ENCODE results near the gene SCAP. TPM values are rescaled to one million over a fixed set of nuclear protein-coding genes. Genes with fewer than 3 reads are reported as not detected.

The SCAP gene
- total and polyA plus RNA-seq, 2 of the 13 experiments (the other 11 are each of a cell fraction or from before 2014, with no cell fraction given), result 40.4 to 53.3 TPM

- Histone ChIP-seq H3K79me2 (ENCODE audit: insufficient read depth, low read length) (no peaks in the 10 kb centered on the region), H2AFZ (ENCODE audit: low read length) (no peak overlapping the region), H4K20me1 (ENCODE audit: insufficient read depth, low read length) (no peaks in the 10 kb centered on the region), H3K36me3 (replicated peaks in 1 of 2; ENCODE audit: control insufficient read depth in 1 of 2, insufficient read depth in 2 of 2, low read length in 2 of 2) (peaks cover 12 to 33% of the 10 kb centered on the region in 2 experiments; a peak in 4 of 5 replicates), H3K9me3 (ENCODE audit: low read length) (no peaks in the 10 kb centered on the region), H3K4me2 (ENCODE audit: low read depth, low read length) (no peak overlapping the region), H3K27me3 (ENCODE audit: control insufficient read depth in 1 of 2, insufficient read depth in 2 of 2, low read length in 2 of 2) (no peaks in the 10 kb centered on the region), H3K4me3 (replicated peaks in 1 of 3; ENCODE audit: insufficient read depth in 1 of 3, low read depth in 2 of 3, low read length in 3 of 3) (no peak overlapping the region), H3K27ac (ENCODE audit: extremely low read length, insufficient read depth, low read length) (no peak overlapping the region), H3K9ac (ENCODE audit: insufficient read depth, low read depth, low read length) (no peak overlapping the region), H3K4me1 (ENCODE audit: insufficient read depth, low read length) (no peaks in the 10 kb centered on the region)
- 98% methylated on average over 4 of the region's 4 CpGs for WGBS (ENCODE audit: low lambda C conversion rate)
- no peak for FAIRE-seq
- in situ Hi-C loops (cut with HindIII; ENCODE audit: extremely low pct_ligation_motif_present, low pct_unique_long_range_greater_than_20kb) (no loop called here), intact Hi-C loops (cut with micrococcal nuclease; ENCODE audit: unreplicated experiment) (no loop called here)
- ChIA-PET POLR2A (no interaction called here), CTCF (ENCODE audit: low intra/inter-chr PET ratio, low total read pairs) (no interaction called here)
- ATAC-seq, result no peak; the same call in 2 of the 3 replicates
- no TSS peak for BruUV-seq (replicated peaks)
- no peak for DNase-seq (ENCODE audit: low spot score)
- TF ChIP-seq, protein P1, sequence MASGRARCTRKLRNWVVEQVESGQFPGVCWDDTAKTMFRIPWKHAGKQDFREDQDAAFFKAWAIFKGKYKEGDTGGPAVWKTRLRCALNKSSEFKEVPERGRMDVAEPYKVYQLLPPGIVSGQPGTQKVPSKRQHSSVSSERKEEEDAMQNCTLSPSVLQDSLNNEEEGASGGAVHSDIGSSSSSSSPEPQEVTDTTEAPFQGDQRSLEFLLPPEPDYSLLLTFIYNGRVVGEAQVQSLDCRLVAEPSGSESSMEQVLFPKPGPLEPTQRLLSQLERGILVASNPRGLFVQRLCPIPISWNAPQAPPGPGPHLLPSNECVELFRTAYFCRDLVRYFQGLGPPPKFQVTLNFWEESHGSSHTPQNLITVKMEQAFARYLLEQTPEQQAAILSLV (CRISPR knock-in tag; IDR thresholded peaks at IDR 0.05; ENCODE audit: borderline replicate concordance), result no peak
- TF ChIP-seq ATF2 (CRISPR knock-in tag; IDR thresholded peaks at IDR 0.05) (no peak), HOMEZ (CRISPR knock-in tag; IDR thresholded peaks at IDR 0.05; ENCODE audit: low read depth) (no peak), ZNF746 (CRISPR knock-in tag; IDR thresholded peaks at IDR 0.05) (no peak), ZNF710 (CRISPR knock-in tag; IDR thresholded peaks at IDR 0.05; ENCODE audit: borderline replicate concordance) (no peak), ZNF33A (CRISPR knock-in tag; IDR thresholded peaks at IDR 0.05; ENCODE audit: borderline replicate concordance) (no peak), ZNF629 (CRISPR knock-in tag; conservative IDR thresholded peaks at IDR 0.05) (no peak), WIZ (CRISPR knock-in tag; IDR thresholded peaks at IDR 0.05) (no peak), ZBTB46 (CRISPR knock-in tag; IDR thresholded peaks at IDR 0.05; ENCODE audit: borderline replicate concordance) (no peak), ZNF124 (CRISPR knock-in tag; IDR thresholded peaks at IDR 0.05) (no peak), KAT7 (CRISPR knock-in tag; IDR thresholded peaks at IDR 0.05; ENCODE audit: borderline replicate concordance) (no peak)
- TF ChIP-seq, protein P2, sequence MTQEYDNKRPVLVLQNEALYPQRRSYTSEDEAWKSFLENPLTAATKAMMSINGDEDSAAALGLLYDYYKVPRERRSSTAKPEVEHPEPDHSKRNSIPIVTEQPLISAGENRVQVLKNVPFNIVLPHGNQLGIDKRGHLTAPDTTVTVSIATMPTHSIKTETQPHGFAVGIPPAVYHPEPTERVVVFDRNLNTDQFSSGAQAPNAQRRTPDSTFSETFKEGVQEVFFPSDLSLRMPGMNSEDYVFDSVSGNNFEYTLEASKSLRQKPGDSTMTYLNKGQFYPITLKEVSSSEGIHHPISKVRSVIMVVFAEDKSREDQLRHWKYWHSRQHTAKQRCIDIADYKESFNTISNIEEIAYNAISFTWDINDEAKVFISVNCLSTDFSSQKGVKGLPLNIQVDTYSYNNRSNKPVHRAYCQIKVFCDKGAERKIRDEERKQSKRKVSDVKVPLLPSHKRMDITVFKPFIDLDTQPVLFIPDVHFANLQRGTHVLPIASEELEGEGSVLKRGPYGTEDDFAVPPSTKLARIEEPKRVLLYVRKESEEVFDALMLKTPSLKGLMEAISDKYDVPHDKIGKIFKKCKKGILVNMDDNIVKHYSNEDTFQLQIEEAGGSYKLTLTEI (CRISPR knock-in tag; conservative IDR thresholded peaks at IDR 0.05), result no peak
- TF ChIP-seq, protein P3, sequence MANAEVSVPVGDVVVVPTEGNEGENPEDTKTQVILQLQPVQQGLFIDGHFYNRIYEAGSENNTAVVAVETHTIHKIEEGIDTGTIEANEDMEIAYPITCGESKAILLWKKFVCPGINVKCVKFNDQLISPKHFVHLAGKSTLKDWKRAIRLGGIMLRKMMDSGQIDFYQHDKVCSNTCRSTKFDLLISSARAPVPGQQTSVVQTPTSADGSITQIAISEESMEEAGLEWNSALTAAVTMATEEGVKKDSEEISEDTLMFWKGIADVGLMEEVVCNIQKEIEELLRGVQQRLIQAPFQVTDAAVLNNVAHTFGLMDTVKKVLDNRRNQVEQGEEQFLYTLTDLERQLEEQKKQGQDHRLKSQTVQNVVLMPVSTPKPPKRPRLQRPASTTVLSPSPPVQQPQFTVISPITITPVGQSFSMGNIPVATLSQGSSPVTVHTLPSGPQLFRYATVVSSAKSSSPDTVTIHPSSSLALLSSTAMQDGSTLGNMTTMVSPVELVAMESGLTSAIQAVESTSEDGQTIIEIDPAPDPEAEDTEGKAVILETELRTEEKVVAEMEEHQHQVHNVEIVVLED (CRISPR knock-in tag; IDR thresholded peaks at IDR 0.05; ENCODE audit: borderline replicate concordance), result no peak
These were observed 19.4 kb upstream of the SCAP start for GRCh38 chr3:47495111-47495510.

Measured in HepG2 (cell line).